HepG2 (cell line): ENCODE measurements around the gene G6PD.

ENCODE experiments used
- CTCF ChIP-seq: sonication (generic); formaldehyde crosslinking; IDR thresholded peaks from 2 replicates; pipeline ENCODE4 v1.5.0; 2020; ENCODE audit warnings: mild to moderate bottlenecking, missing genetic modification reagents, moderate library complexity
- EZH2 ChIP-seq: conservative IDR thresholded peaks from 2 replicates; pipeline ENCODE4 v1.6.1; 2012; ENCODE audit warnings: mild to moderate bottlenecking, low read depth, low read length, moderate library complexity
- HOXA5 ChIP-seq: sonication (generic); formaldehyde crosslinking; IDR thresholded peaks from 2 replicates; pipeline ENCODE4 v1.4.0; 2020; ENCODE audit warnings: missing genetic modification reagents
- REST ChIP-seq, 2 experiments: IDR thresholded peaks; 2 replicates each; pipeline ENCODE4 v1.6.1; 2011 to 2012; ENCODE audit warnings: low read length in 2 of 2, borderline replicate concordance in 1 of 2, low read depth in 1 of 2, mild to moderate bottlenecking in 1 of 2, moderate library complexity in 1 of 2
- TCF7 ChIP-seq: sonication (generic); IDR thresholded peaks from 2 replicates; pipeline ENCODE4 v1.6.1; 2016; ENCODE audit warnings: antibody characterized with exemption, low read depth

GRCh38 chrX:154511761-154512160 lies 34.9 kb downstream of the G6PD start:
- no peak for TF ChIP-seq EZH2
- no peak for TF ChIP-seq CTCF
- no peak for TF ChIP-seq TCF7
- TF ChIP-seq HOXA5: no peak
- no peak for TF ChIP-seq REST (IDR thresholded peaks at IDR 0.05; ENCODE audit: borderline replicate concordance in 1 of 2, low read depth in 1 of 2, low read length in 2 of 2)
